Stimulated activated CD4-positive, alpha-beta T cell treated with anti-CD3 and anti-CD28 coated beads, Interleukin-15, amount 100 ng/mL, for 48 hours (primary cell): ENCODE results near the gene MFGE8.

Experiments
- DNase-seq, 2 donors: peaks; one replicate each; pipeline ENCODE4 v3.0.0-alpha.2; 2020; ENCODE audit warnings: low read depth in 2 of 2

The MFGE8 gene

DNA sequence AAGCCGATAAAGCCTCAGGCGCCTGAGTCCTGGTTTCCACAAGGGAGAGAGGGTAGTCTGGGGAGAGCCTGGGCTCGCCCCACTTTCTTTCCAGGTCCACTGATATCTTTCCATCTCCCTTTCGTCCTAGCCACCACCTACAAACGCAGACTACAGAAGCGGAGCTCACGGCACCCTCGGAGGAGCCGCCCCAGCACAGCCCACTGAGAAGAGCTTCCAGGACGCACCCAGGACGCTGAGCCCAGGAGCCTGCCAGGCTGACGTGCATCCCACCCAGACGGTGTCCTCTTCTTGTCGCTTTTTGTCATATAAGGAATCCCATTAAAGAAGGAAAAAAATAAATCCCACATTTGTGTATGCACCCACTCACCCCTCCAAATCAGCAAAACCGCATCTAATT, 38.9 kb downstream of the MFGE8 start:
- DNase-seq, result no peak

DNA sequence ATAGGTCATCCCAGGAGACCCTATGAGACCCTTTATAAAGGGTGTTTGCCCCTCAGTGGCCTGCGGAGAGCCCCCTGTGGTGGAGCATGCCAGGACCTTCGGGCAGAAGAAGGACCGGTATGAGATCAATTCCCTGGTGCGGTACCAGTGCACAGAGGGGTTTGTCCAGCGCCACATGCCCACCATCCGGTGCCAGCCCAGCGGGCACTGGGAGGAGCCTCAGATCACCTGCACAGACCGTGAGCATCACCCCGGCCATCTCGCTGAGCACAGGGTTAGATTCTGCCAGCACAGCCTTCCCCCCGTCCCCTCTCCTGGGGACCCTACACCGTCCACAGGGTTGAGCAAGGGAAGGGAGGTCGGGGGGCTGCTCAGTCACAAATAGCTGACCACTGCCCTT, 39.4 kb downstream of the MFGE8 start:
- no peak for DNase-seq

DNA sequence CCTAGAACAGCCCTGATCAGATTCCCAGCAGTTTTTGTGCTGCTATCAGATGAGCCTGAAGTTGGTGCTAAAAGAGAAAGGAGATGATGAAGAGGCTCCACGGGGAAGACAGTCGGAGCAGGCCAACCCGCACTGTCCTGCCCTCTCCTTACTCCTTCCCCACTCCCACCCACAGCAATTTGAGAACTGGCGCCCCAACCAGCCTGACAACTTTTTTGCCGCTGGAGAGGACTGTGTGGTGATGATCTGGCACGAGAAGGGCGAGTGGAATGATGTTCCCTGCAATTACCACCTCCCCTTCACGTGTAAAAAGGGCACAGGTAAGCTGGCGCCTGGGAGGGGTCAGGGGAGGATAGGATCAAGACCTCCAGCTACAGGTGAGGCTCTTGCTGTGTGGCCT, 40.5 kb downstream of the MFGE8 start:
- DNase-seq, result no peak

DNA sequence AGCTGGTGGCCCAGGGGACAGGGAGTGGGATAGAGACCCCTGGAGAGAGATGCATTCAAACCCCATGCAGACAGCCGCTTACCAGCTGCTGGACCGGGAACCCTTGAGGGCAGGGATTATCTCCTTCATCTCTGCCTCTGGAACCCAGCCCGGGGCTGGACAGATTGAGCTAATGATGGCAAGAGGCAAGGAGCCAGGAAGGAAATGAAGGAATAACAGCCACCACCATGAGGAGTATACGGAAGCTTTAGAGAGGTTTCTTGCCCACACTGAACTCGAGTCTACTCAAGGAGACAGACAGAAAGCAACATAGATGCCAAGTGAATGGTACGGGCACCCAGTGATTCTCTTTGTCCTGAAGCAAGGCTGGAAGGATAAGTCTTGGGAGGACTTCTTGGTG, 41.1 kb downstream of the MFGE8 start:
- DNase-seq, result no peak

DNA sequence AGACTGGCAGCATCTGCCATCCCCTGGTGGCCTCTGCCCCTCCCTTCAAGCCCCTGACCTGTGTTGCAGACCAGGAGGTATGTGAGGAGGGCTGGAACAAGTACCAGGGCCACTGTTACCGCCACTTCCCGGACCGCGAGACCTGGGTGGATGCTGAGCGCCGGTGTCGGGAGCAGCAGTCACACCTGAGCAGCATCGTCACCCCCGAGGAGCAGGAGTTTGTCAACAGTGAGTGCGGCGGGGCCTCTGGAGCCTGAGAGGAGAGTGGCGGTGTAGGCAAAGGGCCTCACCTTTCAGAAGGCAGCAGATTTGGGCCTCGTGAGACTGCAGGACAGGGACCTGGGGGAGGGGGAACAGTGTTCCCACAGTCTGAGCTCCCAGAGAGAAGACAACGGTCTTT, 41.9 kb downstream of the MFGE8 start:
- DNase-seq, result no peak

DNA sequence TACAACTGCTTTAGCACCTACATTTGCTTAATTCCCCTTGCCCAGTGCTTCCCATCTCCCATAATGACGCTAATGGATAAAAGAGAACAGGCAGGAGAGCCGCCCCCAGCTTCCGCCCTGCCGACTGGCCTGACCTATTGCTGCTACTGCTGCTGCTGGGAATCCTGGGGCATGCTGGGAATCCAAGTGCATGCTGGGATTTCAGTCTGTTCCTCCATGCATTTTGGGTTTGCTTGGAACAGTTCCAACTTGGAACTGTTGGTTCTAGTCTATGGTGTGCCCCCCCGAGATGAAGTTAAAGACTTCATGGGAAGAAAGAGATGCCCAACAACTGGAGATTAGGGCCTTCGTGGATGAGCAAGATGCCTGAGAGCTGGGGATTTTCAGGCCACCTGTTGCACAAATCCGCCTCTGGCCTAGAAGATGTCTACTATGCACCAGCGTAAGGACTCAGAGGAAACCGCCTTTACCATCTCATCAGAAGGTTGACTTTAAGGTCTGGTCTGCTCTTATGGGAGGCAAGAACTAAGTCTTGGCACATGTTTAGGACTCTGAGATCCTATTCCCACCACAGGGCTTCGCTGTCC, 46.8 kb downstream of the MFGE8 start:
- DNase-seq, result no peak

DNA sequence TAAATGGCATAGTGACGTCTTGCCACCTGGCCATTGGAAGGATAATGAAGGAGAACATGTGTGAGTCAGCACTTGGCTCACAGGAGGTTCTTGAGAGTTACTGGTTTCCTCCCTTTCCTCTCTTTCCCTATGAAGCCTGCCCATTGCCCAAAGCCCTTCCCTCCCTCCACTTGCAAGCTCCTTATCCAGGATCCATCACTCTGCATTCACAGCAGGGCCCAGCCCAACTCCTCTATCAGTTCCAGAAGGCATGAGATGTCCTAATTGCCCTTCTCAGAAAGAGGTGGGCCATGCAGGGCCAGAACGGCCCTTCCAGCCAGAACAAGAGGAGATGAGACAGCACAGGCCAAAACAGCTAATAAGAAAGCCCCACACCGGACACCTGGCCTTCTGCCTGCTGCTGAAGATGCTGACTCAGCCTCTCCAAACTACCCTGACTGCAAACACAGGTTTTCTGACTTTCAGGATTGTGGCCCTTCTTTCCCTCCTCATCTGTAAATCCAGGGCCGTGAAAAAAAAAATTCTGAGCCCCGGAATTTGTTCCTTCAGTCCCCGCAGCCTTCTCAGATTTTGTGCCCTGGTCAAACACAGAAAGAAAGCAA, 47.6 kb downstream of the MFGE8 start:
- no peak for DNase-seq

DNA sequence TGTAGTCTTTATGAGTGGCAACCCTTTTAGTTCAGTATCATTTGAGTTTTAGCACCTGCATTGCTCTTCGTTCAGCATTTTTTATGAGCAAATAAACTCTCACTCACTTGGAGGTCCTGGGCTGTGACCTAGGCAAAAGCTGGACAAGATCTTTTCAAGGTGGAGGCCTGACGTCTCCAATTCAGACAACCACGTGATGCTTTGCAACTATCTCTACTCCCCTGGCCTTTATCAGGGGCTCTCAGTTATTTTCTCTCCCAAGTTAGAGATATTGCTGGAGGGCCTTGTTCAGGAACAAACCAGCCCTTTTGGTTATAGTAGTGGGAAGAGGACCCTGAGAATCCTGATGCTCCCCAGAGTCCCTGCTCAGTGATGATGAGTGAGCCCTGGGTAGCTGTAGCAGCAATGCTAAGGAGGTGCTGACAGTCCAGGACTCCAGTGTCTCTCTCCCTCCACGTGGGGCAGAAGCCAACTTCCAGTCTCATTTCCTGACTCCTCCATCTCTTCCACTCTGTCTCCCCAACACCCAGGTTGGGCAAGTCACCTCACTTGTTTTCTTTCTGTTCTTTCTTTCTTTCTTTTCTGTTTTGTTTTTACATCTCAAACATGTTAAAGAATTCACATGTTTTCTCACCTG, 48.2 kb downstream of the MFGE8 start:
- no peak for DNase-seq

DNA sequence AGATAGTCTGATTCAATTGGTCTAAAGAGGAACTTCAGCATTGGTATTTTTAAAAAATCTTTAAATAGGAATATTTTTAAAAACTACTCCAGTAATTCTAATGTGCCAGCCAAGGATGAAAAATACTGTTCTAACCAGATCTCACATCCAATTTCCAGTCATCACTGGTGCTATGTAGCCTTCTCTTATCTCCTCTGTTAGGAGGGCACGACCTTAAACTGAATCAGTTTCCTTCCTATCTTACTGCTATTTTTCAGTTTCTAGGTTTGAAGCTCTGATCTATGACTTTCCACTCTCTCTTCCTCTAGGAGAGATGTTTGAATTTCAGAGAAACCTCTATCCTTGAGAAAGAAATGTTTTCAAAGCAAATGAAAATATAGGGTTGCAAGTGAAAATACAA, 49.8 kb downstream of the MFGE8 start:
- no peak for DNase-seq

DNA sequence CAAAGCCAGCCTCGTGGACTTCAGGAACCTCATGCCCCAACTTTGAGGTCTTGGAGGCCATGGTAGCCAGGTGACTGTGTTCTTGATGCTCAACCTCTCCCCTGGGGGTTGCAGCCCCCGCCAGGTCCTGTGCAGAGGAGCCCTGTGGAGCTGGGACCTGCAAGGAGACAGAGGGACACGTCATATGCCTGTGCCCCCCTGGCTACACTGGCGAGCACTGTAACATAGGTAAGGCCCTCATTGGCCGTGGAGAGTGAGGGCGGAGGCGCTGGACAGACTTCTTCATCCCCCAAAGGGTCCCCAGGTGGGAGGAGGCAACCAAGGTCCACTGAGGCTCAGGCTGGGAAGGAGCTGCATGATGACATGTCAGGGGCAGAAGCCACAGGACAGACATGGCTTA, 53.0 kb downstream of the MFGE8 start:
- DNase-seq, result no peak

DNA sequence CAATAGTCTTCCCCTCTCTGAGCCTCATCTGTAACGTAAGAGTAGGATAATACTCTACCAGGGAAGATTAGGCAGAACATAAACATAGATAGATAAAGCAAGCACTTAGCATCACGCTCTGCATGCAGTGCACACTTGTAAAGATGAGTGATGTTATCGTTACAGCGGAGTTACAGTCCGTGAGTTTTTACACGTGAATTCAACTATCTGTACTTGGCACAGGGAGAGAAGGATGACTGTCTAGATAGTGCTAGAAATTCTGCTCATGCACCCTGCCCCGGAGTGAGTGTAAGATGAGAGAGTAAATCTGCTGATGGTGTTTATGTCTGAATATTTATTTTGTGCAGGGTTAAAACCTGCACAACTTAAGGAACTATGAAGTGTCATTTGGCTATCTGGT, 53.6 kb downstream of the MFGE8 start:
- no peak for DNase-seq

DNA sequence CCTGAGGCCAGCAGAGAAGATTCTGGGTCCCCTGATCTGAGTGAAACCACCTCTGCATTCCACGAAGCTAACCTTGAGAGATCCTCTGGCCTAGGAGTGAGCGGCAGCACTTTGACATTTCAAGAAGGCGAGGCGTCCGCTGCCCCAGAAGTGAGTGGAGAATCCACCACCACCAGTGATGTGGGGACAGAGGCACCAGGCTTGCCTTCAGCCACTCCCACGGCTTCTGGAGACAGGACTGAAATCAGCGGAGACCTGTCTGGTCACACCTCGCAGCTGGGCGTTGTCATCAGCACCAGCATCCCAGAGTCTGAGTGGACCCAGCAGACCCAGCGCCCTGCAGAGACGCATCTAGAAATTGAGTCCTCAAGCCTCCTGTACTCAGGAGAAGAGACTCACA, 54.2 kb downstream of the MFGE8 start:
- DNase-seq, result no peak

DNA sequence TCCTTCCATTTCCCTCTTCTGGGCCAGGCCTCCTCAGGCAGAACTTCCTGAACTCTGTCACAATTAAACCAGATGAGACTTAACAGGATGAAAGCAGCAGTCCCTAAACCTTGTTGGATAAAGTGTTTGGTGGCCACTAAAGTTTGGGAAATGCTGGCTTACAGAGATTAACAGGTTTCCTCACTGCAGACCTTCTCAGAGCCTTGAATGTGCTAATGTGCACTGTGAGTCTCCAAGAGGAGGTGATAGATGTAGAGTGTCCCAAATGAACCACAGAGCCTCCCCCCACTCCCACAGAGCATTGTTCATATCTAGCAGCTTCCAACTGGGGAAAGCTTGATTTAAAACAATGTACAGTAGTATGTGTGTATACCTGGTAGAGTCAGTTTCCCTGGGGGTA, 60.7 kb downstream of the MFGE8 start:
- no peak for DNase-seq

DNA sequence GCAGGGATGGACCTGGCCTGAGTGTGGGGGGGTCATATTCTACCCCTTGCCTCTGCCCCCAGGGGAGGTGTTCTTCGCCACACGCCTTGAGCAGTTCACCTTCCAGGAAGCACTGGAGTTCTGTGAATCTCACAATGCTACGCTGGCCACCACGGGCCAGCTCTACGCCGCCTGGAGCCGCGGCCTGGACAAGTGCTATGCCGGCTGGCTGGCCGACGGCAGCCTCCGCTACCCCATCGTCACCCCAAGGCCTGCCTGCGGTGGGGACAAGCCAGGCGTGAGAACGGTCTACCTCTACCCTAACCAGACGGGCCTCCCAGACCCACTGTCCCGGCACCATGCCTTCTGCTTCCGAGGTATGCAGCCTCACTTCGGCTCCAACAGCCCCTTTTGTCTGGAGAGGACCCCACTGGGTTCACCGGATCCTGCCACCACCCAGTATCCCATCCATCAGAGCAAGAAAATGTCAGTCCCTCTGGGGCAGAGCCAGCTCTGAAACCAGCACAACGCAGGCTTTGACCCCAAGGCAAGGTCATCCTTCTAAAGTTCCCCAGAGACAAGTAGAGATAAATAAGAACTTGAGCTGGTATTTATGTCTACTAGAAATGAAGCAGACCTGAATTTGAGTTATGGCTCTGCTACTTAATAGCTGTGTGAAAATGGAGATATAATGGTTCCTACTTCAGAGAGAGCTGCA, 63.7 kb downstream of the MFGE8 start:
- no peak for DNase-seq
